ENCODE results near the gene PIK3CB.

GRCh38 chr3:138875754-138876664 is 41.3 kb upstream of the PIK3CB start:
- TF ChIP-seq CTCF (conservative IDR thresholded peaks at IDR 0.05; ENCODE audit: low read depth, low read length): no peak
- TF ChIP-seq EZH2 (IDR thresholded peaks at IDR 0.05; ENCODE audit: borderline replicate concordance, low read depth, low read length, poor library complexity, severe bottlenecking): no peak

Measured in A673 (cell line).